ENCODE data around the gene AGAP2.

GRCh38 chr12:57693659-57694458 lies 44.7 kb downstream of the AGAP2 start, which contains the start of gene OS9:
- TF ChIP-seq CTCF (IDR thresholded peaks at IDR 0.05) = peak in 1 of 3 donors; percentile 77
- TF ChIP-seq POLR2A (IDR thresholded peaks at IDR 0.05) = no peak
